ENCODE measurements around the gene GALNTL6.

Gene GALNTL6

DNA sequence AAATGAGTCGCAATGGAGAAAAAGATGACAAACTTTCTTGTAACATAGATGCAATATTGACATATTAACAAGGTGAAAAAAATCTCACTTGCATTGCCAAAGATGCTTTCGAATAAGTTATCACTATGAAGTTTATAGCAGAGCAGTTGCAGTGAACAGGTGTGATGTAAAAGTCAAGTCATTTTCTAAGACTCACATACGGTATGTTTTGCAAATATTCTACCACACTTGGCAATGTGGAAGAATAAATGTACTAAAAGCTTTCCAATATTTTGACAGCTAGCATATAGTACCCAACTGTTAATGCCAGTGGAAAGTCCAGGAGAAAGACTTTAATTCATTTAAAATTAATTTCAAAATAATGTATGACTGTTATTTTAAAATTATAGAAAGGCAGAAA, 76.5 kb downstream of the GALNTL6 start:
- no peak for DNase-seq

- DNase-seq, result no peak
Measured at GRCh38 chr4:171891038-171891437, 77.8 kb downstream of the GALNTL6 start.

DNA sequence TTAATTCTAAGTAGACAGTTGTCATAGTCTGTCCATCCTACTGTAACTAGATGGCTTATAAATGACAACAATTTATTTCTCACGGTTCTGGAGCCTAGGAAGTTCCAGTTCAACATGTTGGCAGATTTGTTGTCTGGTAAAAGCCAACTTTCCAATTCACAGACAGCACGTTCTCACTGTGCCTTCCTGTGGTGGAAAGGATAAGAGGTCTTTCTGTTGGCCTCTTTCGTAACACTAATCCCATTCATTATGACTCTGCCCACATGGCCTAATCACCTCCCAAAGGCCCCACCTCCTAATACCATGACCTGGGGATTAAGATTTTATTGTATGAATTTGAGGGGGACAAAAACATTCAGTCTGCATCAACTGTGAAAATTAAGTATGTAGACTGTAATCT, 83.2 kb downstream of the GALNTL6 start:
- no peak for DNase-seq

GRCh38 chr4:171919314-171919713, 106.1 kb downstream of the GALNTL6 start:
- DNase-seq, result no peak

GRCh38 chr4:171920901-171921300, 107.7 kb downstream of the GALNTL6 start:
- DNase-seq, result no peak

- no peak for DNase-seq
Measured at GRCh38 chr4:171924746-171925376, 111.7 kb downstream of the GALNTL6 start.

- DNase-seq, result no peak
Measured at GRCh38 chr4:171928336-171928735, 115.1 kb downstream of the GALNTL6 start.

DNA sequence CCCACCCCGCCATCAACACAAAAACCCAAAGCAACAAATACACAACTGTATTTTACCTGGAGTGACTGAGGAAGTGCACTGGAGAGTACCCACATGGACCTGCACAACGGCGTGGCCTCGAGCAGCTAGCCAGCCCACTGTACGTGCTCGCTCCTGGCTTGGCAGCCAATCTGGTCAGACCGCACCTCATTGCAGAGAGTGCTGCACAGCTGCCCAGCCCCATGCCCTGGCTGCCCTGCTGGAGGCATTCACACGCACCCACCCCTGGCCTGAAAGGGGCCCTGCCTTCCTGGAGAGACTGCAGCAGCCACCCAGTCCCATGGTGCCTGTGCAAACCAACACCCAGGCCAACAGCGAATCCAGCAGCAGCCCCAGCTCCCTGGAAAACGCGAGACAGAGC, 116.3 kb downstream of the GALNTL6 start:
- DNase-seq, result no peak

GRCh38 chr4:171929907-171930306, 116.7 kb downstream of the GALNTL6 start:
- no peak for DNase-seq

DNA sequence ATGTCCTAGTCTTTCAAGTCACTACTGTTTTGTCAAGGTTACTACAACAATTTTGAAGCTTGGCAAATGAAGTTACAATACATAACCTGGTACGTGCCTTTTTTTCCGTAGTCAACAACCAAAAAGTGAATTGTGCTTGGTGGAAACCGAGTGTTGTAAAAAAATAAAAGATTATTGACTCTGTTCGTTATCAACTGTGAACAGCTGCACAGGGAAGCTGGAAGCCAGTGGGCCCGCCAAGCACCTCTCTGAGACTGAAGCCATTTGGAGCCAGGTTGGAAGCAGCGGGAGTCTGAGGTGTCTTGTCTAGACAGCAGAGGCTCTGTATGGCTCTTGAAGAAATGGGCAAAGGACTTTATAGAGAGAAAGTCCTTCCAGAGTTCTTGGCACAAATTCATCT, 119.0 kb downstream of the GALNTL6 start:
- DNase-seq, result no peak

DNA sequence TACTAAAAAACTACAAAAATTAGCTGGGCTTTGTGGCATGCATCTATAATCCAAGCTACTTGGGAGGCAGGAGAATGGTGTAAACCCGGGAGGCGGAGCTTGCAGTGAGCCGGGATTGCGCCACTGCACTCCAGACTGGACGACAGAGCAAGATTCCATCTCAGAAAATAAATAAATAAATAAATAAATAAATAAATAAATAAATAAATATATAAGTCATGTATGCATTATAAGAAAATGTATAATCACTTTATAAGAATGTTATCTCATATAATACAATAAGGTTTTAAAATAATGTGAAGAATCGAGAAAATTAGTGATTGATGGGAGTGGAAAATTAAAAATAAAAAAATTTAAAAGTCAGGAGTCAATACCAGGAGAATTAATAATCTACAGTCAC, 127.5 kb downstream of the GALNTL6 start:
- DNase-seq, result no peak

GRCh38 chr4:171947400-171947799, 134.2 kb downstream of the GALNTL6 start:
- DNase-seq, result no peak

DNA sequence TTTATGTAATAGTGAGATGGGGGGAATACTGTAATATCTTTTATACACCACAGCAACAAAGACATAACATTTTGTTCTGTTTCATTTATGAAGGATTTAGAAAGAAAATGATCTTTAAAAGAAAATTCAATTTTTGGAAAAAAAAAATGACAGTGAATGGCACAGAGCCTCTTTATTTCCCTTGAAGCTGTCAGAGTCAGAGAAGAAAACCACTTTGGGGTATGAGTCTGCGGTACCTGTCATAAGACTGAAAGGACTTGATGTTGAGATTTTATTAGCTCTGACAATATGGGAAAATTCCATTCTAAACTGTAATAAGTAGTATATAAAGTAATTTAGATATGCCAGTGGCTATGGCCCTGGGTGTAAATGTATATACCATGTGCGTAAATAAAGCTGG, 134.8 kb downstream of the GALNTL6 start:
- DNase-seq, result no peak

GRCh38 chr4:171954650-171955049, 141.4 kb downstream of the GALNTL6 start:
- no peak for DNase-seq

GRCh38 chr4:171956678-171957077, 143.5 kb downstream of the GALNTL6 start:
- DNase-seq, result no peak

DNA sequence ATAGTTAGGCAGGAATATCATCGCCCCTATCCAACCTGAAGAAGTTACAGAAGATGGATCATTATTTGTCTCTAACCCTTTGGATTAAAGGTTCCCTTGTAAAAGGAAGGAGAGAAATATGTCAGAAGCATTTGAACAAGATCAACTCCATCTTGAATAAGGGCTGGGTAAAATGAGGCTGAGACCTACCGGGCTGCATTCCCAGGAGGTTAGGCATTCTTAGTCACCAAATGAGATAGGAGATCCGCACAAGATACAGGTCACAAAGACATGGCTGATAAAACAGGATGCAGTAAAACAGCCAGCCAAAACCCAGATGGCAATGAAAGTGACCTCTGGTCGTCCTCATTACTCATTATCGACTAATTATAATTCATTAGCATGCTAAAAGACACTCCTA, 148.9 kb downstream of the GALNTL6 start:
- DNase-seq, result no peak

- DNase-seq, result no peak
Measured at GRCh38 chr4:171966356-171966755, 153.2 kb downstream of the GALNTL6 start.

GRCh38 chr4:171978216-171978615, 165.0 kb downstream of the GALNTL6 start:
- no peak for DNase-seq

DNA sequence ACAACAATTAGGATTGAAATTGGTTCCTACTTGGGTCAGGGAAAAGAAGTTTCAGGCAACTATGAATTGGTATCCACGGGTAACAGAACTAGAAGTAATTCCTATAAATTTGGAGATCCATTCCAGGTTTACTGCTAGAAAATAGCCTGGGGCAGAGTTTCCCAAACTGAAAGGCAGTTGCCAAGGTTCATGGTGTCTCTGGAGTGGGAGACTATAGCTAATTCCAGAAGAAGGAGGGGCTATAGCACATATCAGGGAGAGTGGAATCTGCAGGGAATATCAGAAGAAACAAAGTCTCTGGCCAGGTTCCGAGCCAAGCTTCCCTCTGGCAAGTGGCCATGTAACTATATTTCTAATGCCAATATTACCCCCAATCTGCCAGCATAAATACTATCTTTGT, 166.3 kb downstream of the GALNTL6 start:
- no peak for DNase-seq

DNA sequence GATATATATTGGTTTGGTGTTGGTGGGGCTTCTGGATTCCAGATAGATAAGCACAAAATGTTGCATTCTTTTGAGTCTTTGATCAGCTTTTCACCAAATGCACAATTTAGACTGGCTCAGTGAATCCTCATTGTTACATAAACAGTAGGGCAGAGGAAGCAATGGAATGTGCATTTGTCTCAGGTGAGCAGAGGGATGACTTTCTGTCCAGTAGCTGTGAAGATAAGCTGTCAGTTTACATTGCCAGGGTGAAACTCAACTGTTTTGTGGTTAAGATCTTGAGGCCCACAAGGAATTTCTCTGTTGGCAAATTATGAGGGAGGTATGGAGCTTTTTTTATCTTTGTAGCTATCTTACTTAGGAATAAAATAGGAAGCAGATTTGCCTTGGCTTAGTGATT, 168.0 kb downstream of the GALNTL6 start:
- no peak for DNase-seq

GRCh38 chr4:171983935-171984805, 171.0 kb downstream of the GALNTL6 start:
- no peak for DNase-seq

- DNase-seq, result no peak
Measured at GRCh38 chr4:171985129-171985528, 171.9 kb downstream of the GALNTL6 start.

DNA sequence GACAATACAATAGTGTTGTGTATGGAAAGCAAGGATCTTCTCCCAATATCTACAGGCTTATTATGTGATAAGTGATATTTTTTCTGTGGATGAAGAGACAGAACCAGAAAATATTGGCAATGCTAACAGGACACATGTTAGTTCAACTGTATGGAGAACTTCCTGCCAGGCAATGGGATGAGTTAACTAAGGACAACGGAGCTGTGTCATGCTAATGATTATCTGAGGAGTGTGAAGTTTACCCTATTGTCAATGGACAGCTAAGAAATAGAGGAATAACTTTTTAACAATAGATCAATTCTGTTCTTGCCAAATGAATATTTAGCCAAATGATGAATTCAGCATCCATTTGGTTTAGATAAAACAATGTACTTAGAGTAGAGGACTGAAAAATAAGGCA, 180.0 kb downstream of the GALNTL6 start:
- no peak for DNase-seq

GRCh38 chr4:172007889-172008288, 194.7 kb downstream of the GALNTL6 start:
- DNase-seq, result no peak

Measured in DMS153 (cell line).